Measurements from ENCODE around the gene HDHD3.

DNA sequence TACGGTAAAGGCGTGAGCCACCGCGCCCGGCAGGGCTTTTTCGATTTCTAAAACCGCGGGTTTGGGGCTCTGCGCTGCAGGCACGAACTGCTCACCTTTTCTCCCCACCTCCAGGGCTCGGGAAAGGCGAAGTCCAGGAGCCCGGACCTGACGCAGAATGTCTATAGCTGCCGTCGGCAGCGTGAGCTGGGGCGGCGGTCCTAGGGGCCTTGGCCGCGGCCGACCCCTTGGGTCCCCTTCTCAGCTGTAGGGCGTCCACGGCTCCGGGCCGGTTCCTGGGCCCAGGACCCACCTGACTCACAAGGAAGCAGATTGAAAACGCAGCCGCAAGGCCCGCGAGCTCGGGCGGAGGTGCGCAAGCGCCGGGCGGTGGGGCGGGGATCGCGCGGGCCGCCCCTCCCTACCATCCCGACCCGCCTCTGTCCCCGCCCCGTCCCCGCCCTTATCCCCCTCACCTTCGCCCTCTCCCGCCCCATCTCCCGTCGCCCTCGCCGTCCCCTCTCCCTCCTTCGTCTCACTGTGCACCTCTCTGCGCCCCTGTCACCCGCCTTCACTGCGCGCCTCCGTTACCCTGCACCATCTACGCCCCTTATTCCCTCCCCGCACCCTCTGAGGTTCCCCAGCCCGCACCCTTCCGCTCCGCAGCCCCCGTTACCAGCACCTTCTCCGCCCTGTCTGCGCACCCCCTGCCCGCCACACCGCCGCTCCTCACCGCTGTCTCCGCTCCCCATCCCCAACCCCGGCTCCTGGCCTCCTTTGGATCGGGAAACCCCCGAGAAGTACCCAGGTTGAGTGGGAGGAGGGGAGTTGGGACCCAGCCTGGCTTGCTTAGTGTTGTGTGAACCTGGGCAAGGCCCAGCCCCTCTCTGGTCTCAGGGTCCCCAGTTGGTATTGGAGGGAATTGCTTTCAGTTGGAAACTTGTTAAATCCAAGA lies at the start of gene HDHD3:
- TF ChIP-seq CTCF (IDR thresholded peaks at IDR 0.05), result no peak
- no peak for TF ChIP-seq EZH2phosphoT487 (IDR thresholded peaks at IDR 0.05)
- TF ChIP-seq EZH2 (IDR thresholded peaks at IDR 0.05), result no peak
